K562 (cell line): ENCODE measurements around the gene KIZ. TPM values are rescaled to one million over a fixed set of nuclear protein-coding genes. Genes with fewer than 3 reads are reported as not detected.

Experiments
- ATAC-seq: fragments of 200-7000 bp; cut with Tn5 transposase; 3 replicates; pipeline ENCODE4 v1.9.1; 2020; ENCODE audit warnings: moderate library complexity
- BruUV-seq: library from RNA; stranded (reverse); fragments of 400-500 nt; replicated peaks from 2 replicates; lab custom pipeline; 2021; lab: Mats Ljungman, UMichigan
- CTCF ChIA-PET: fragments of 300-600 bp; formaldehyde crosslinking; extraction: SDS; loops from one replicate; lab custom pipeline; 2021; ENCODE audit warnings: low intra/inter-chr PET ratio; lab: Yijun Ruan, JAX
- POLR2A ChIA-PET: fragments of 300-600, 350-650 bp; sonication (Branson Sonifier 250); formaldehyde crosslinking; extraction: SDS; loops from one replicate; lab custom pipeline; 2021; ENCODE audit warnings: antibody characterized with exemption, inconsistent platforms; lab: Yijun Ruan, JAX
- DNase-seq, 4 experiments: peaks; one replicate each; pipeline versions ENCODE4 v3.0.0 to v3.0.0-alpha.2; 2011 to 2018; ENCODE audit warnings: low spot score in 3 of 4, mixed read lengths in 3 of 4; ENCODE audit errors: extremely low read depth in 1 of 4
- FAIRE-seq: peaks from 2 replicates; lab custom pipeline; 2011; peaks lifted over from hg19 to GRCh38; lab: Jason Lieb, UNC
- H2AFZ ChIP-seq: 2 replicates; pipeline ENCODE4 v1.6.0; 2011; ENCODE audit warnings: low read depth, low read length, control low read depth, inconsistent platforms
- H3K27ac ChIP-seq: fragments of 200-600 bp; 3 replicates; pipeline ENCODE4 v1.8.0; 2011; ENCODE audit warnings: low read depth, mild to moderate bottlenecking, control low read depth, inconsistent platforms, low read length, moderate library complexity, mixed read lengths; ENCODE audit errors: extremely low read depth
- H3K27me3 ChIP-seq, 2 experiments: fragments of 300-600 bp in 1 of 2; 2 replicates in 1 of 2; 3 replicates in 1 of 2; pipeline versions ENCODE4 v1.6.0 to v1.8.0; 2011; ENCODE audit warnings: inconsistent platforms in 2 of 2, low read length in 2 of 2, mild to moderate bottlenecking in 1 of 2, mixed read lengths in 1 of 2, moderate library complexity in 1 of 2; ENCODE audit not compliant: control insufficient read depth in 2 of 2, insufficient read depth in 2 of 2
- H3K36me3 ChIP-seq: fragments of 300-600 bp; 3 replicates; pipeline ENCODE4 v1.8.0; 2011; ENCODE audit warnings: mild to moderate bottlenecking, low read length, inconsistent platforms; ENCODE audit not compliant: control insufficient read depth, insufficient read depth
- H3K4me1 ChIP-seq, 2 experiments: fragments of 200-600 bp in 1 of 2; replicated peaks in 1 of 2; 2 replicates in 1 of 2; 3 replicates in 1 of 2; pipeline versions ENCODE4 v1.5.1 to v1.8.0; 2011; ENCODE audit warnings: inconsistent platforms in 2 of 2, low read length in 2 of 2, mild to moderate bottlenecking in 1 of 2, mixed read lengths in 1 of 2, moderate library complexity in 1 of 2; ENCODE audit not compliant: control insufficient read depth in 2 of 2, insufficient read depth in 2 of 2
- H3K4me2 ChIP-seq: 2 replicates; pipeline ENCODE4 v1.6.1; 2011; ENCODE audit warnings: low read length, control low read depth, inconsistent platforms, mixed read lengths; ENCODE audit not compliant: insufficient read depth
- H3K4me3 ChIP-seq: fragments of 200-600 bp; sonication (generic), shearing (Covaris generic); 2 replicates; pipeline ENCODE4 v1.5.1; 2016; ENCODE audit warnings: control low read depth, inconsistent platforms
- H3K79me2 ChIP-seq: fragments of 200-600 bp; 3 replicates; pipeline ENCODE4 v1.8.0; 2011; ENCODE audit warnings: low read length, inconsistent platforms; ENCODE audit not compliant: control insufficient read depth, insufficient read depth
- H3K9ac ChIP-seq, 2 experiments: 2 replicates each; pipeline versions ENCODE4 v1.6.0 to v1.6.1; 2011; ENCODE audit warnings: low read depth in 2 of 2, low read length in 2 of 2, control low read depth in 1 of 2, inconsistent platforms in 1 of 2, mild to moderate bottlenecking in 1 of 2, mixed read lengths in 1 of 2; ENCODE audit not compliant: insufficient read depth in 1 of 2
- H3K9me1 ChIP-seq: one replicate; pipeline ENCODE4 v1.6.0; 2011; ENCODE audit warnings: inconsistent platforms, mild to moderate bottlenecking, low read length, moderate library complexity; ENCODE audit not compliant: control insufficient read depth, insufficient read depth
- H3K9me3 ChIP-seq: replicated peaks from 2 replicates; pipeline ENCODE4 v1.5.1; 2011; ENCODE audit warnings: low read depth, low read length, inconsistent platforms; ENCODE audit not compliant: control insufficient read depth, insufficient read depth
- H4K20me1 ChIP-seq: replicated peaks from 2 replicates; pipeline ENCODE4 v1.6.1; 2011; ENCODE audit warnings: low read length, inconsistent platforms, mixed read lengths; ENCODE audit not compliant: control insufficient read depth, insufficient read depth
- ADNP ChIP-seq: fragments of 200-800 bp; sonication (Bioruptor generic); IDR thresholded peaks from 2 replicates; pipeline ENCODE4 v1.6.1; 2016; ENCODE audit warnings: missing genetic modification characterization, missing compliant biosample characterization
- MITF ChIP-seq: IDR thresholded peaks from 2 replicates; pipeline ENCODE4 v1.6.1; 2014; ENCODE audit warnings: antibody characterized with exemption
- PHTF2 ChIP-seq: fragments of 250-450 bp; sonication (Bioruptor Pico); IDR thresholded peaks from 2 replicates; pipeline ENCODE4 v1.5.0; 2021; ENCODE audit warnings: mild to moderate bottlenecking
- PTBP1 ChIP-seq: fragments of 200-400 bp; formaldehyde crosslinking; IDR thresholded peaks from 2 replicates; pipeline ENCODE4 v1.6.1; 2017; ENCODE audit warnings: low read depth, low read length
- SPI1 ChIP-seq: IDR thresholded peaks from 2 replicates; pipeline ENCODE4 v1.6.1; 2011; ENCODE audit warnings: low read depth, low read length, control low read depth, borderline replicate concordance
- STAT5A ChIP-seq: IDR thresholded peaks from 2 replicates; pipeline ENCODE4 v1.6.1; 2012; ENCODE audit warnings: low read length, inconsistent platforms, borderline replicate concordance
- TCF7 ChIP-seq: sonication (generic); IDR thresholded peaks from 2 replicates; pipeline ENCODE4 v1.6.1; 2016; ENCODE audit warnings: antibody characterized with exemption, borderline replicate concordance
- ZNF12 ChIP-seq: sonication (generic); formaldehyde crosslinking; IDR thresholded peaks from 2 replicates; pipeline ENCODE4 v1.4.0; 2020; ENCODE audit warnings: mild to moderate bottlenecking, missing genetic modification reagents
- ZNF431 ChIP-seq: sonication (generic); formaldehyde crosslinking; IDR thresholded peaks from 2 replicates; pipeline ENCODE4 v1.8.0; 2022; ENCODE audit warnings: mild to moderate bottlenecking, missing genetic modification reagents
- WGBS: fragments of 100-300 bp; shearing (Covaris generic); methylation state at CpG from one replicate; pipeline ENCODE4 v1.1.6; 2016; ENCODE audit warnings: low coverage, mixed read lengths; ENCODE audit not compliant: insufficient coverage; ENCODE audit errors: missing lambda C conversion rate; 5-methylcytosine and 5-hydroxymethylcytosine counted together
- in situ Hi-C: fragments of 300-500 bp; cut with MboI; formaldehyde crosslinking; loops from 4 replicates; pipeline ENCODE4 v1.15.0; 2018; ENCODE audit warnings: inconsistent platforms, mixed read lengths
- intact Hi-C: fragments of 100-400 bp; cut with micrococcal nuclease; formaldehyde crosslinking; loops from 2 replicates; pipeline ENCODE4 v1.14.2; 2022
- polyA plus RNA-seq, 8 experiments: library from polyadenylated mRNA; depleted of rRNA in 4 of 8; stranded (reverse) in 5 of 8; unstranded in 3 of 8; fragments of >200 nt; fragmentation: Nextera tagmentation in 2 of 8; fragmentation: Illumina TruSeq in 1 of 8; extraction: Ambion mirVana in 2 of 8; extraction: Trizol in 1 of 8; gene quantifications; 2 replicates each; pipeline versions ENCODE4 v1.2.1 to v1.2.3, GENCODE V29; 2011 to 2014; ENCODE audit warnings: inconsistent platforms in 1 of 8, missing spikeins in 1 of 8
- total RNA-seq, 7 experiments: library from RNA; depleted of rRNA in 6 of 7; stranded (reverse); fragments of >200 nt in 6 of 7; fragmentation: Illumina TruSeq in 2 of 7; extraction: Trizol in 2 of 7; gene quantifications; 2 replicates each; pipeline versions ENCODE4 v1.2.1 to v1.2.3, GENCODE V29; 2011 to 2021; ENCODE audit warnings: low replicate concordance in 1 of 7
- TF ChIP-seq, protein P1 (sequence below): fragments of 450-650 bp; formaldehyde crosslinking; IDR thresholded peaks from 2 replicates; pipeline ENCODE4 v1.4.0; 2022; ENCODE audit warnings: mild to moderate bottlenecking, moderate library complexity
- TF ChIP-seq, protein P2 (sequence below): sonication (generic); formaldehyde crosslinking; IDR thresholded peaks from 2 replicates; pipeline ENCODE4 v1.8.0; 2022; ENCODE audit warnings: mild to moderate bottlenecking, missing genetic modification reagents
- TF ChIP-seq, protein P3 (sequence below): sonication (generic); formaldehyde crosslinking; IDR thresholded peaks from 2 replicates; pipeline ENCODE4 v1.9.0; 2022; ENCODE audit warnings: mild to moderate bottlenecking, missing genetic modification reagents

Gene KIZ
- total and polyA plus RNA-seq, 9 of the 15 experiments (the other 6 are each of a cell fraction or from before 2014, with no cell fraction given) = 4.9 to 21.1 (median 13.5) TPM

- Histone ChIP-seq H3K27ac (no peak overlapping the region), H3K79me2 (no peaks in the 10 kb centered on the region), H3K4me2 (no peak overlapping the region), H3K9ac (no peak overlapping the region), H3K4me3 (no peak overlapping the region), H3K4me1 (no peaks in the 10 kb centered on the region), H4K20me1 (no peaks in the 10 kb centered on the region), H3K36me3 (no peaks in the 10 kb centered on the region), H3K27me3 (no peaks in the 10 kb centered on the region), H2AFZ (no peak overlapping the region), H3K9me1 (no peaks in the 10 kb centered on the region), H3K9me3 (no peaks in the 10 kb centered on the region)
- ChIA-PET POLR2A (no interaction called here), CTCF (no interaction called here)
- no peak for FAIRE-seq
- no peak for TF ChIP-seq ZNF431
- TF ChIP-seq TCF7 = no peak
- TF ChIP-seq ADNP (tag) = no peak
- TF ChIP-seq, protein P1, sequence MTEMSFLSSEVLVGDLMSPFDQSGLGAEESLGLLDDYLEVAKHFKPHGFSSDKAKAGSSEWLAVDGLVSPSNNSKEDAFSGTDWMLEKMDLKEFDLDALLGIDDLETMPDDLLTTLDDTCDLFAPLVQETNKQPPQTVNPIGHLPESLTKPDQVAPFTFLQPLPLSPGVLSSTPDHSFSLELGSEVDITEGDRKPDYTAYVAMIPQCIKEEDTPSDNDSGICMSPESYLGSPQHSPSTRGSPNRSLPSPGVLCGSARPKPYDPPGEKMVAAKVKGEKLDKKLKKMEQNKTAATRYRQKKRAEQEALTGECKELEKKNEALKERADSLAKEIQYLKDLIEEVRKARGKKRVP (CRISPR knock-in tag) = no peak
- WGBS = 39% methylated on average over 3 of the region's 3 CpGs
- no peak for ATAC-seq
- BruUV-seq = no TSS peak
- in situ Hi-C loops (loop anchor here (10.0 kb wide), 1 partner anchor 400 kb away; no protein-coding TSS in a partner anchor), intact Hi-C loops (no loop called here)
- no peak for DNase-seq
Measured at GRCh38 chr20:21244808-21245207, 118.9 kb downstream of the KIZ start.

DNA sequence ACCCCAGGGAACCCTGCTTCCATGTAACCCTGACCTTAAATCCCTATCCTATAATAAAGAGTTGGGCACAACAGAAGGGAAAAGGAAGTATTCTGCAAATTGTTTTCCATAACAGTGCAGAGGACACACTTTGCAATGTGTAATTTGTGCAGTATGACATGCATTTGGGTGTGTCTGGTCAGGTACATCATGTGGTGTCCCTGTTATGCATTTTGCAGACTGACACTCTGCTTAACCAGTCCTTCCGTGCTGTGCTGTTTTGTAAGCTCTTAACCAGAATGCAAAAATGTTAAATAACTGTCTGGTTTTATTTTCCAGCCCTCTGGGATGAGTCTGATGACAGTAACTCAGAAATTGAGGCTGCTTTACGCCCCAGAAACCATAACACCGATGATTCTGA, 120.3 kb downstream of the KIZ start:
- no peak for FAIRE-seq
- Histone ChIP-seq H3K27ac (no peak overlapping the region), H2AFZ (no peak overlapping the region), H3K4me3 (no peak overlapping the region), H3K36me3 (no peaks in the 10 kb centered on the region), H3K4me1 (no peaks in the 10 kb centered on the region), H3K9ac (no peak overlapping the region), H3K9me1 (no peaks in the 10 kb centered on the region), H4K20me1 (no peaks in the 10 kb centered on the region), H3K79me2 (no peaks in the 10 kb centered on the region), H3K9me3 (no peaks in the 10 kb centered on the region), H3K4me2 (no peak overlapping the region), H3K27me3 (no peaks in the 10 kb centered on the region)
- WGBS = 50% methylated on average over 3 of the region's 3 CpGs
- DNase-seq = no peak
- intact Hi-C loops (no loop called here), in situ Hi-C loops (loop anchor here (10.0 kb wide), 1 partner anchor 401 kb away; no protein-coding TSS in a partner anchor)
- CTCF ChIA-PET = no interaction called here
- POLR2A ChIA-PET = interaction anchor here (0.5 kb wide), 1 partner anchor 1989 kb away, joined by 4 read pairs; no protein-coding TSS in a partner anchor
- ATAC-seq = no peak
- BruUV-seq = no TSS peak
- TF ChIP-seq, protein P2, sequence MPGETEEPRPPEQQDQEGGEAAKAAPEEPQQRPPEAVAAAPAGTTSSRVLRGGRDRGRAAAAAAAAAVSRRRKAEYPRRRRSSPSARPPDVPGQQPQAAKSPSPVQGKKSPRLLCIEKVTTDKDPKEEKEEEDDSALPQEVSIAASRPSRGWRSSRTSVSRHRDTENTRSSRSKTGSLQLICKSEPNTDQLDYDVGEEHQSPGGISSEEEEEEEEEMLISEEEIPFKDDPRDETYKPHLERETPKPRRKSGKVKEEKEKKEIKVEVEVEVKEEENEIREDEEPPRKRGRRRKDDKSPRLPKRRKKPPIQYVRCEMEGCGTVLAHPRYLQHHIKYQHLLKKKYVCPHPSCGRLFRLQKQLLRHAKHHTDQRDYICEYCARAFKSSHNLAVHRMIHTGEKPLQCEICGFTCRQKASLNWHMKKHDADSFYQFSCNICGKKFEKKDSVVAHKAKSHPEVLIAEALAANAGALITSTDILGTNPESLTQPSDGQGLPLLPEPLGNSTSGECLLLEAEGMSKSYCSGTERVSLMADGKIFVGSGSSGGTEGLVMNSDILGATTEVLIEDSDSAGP (CRISPR knock-in tag) = no peak
- no peak for TF ChIP-seq STAT5A
- no peak for TF ChIP-seq PHTF2 (CRISPR knock-in tag)
- TF ChIP-seq MITF = no peak
- TF ChIP-seq ZNF12 = no peak
- TF ChIP-seq SPI1 = no peak
- TF ChIP-seq, protein P3, sequence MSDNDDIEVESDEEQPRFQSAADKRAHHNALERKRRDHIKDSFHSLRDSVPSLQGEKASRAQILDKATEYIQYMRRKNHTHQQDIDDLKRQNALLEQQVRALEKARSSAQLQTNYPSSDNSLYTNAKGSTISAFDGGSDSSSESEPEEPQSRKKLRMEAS (CRISPR knock-in tag) = no peak
- no peak for TF ChIP-seq PTBP1
